MM.1S (cell line): Measurements from ENCODE around the gene SLC25A1.

Experiments used
- DNase-seq: peaks from one replicate; pipeline ENCODE4 v3.0.0-alpha.2; 2015
- H2AFZ ChIP-seq: fragments of 300-600 bp; sonication (generic); 2 replicates; pipeline ENCODE4 v1.6.0; 2016; ENCODE audit warnings: antibody characterized with exemption, low read length
- H3F3A ChIP-seq: fragments of 300-600 bp; sonication (generic); 2 replicates; pipeline ENCODE4 v1.6.1; 2016; ENCODE audit warnings: mild to moderate bottlenecking, antibody characterized with exemption, low read length, moderate library complexity, mixed read lengths; ENCODE audit not compliant: insufficient read depth
- H3K27ac ChIP-seq: fragments of 300-600 bp; sonication (generic); 2 replicates; pipeline ENCODE4 v1.5.1; 2016; ENCODE audit warnings: mild to moderate bottlenecking, low read length
- H3K27me3 ChIP-seq: fragments of 300-600 bp; sonication (generic); replicated peaks from 2 replicates; pipeline ENCODE4 v1.6.0; 2016; ENCODE audit warnings: low read length; ENCODE audit not compliant: insufficient read depth
- H3K36me3 ChIP-seq: fragments of 300-600 bp; sonication (generic); replicated peaks from 2 replicates; pipeline ENCODE4 v1.6.1; 2016; ENCODE audit warnings: mild to moderate bottlenecking, low read length, mixed read lengths; ENCODE audit not compliant: insufficient read depth
- H3K4me1 ChIP-seq: fragments of 300-600 bp; sonication (generic); 2 replicates; pipeline ENCODE4 v1.6.1; 2016; ENCODE audit warnings: low read length, mixed read lengths
- H3K4me2 ChIP-seq: fragments of 300-600 bp; sonication (generic); 2 replicates; pipeline ENCODE4 v1.6.0; 2016; ENCODE audit warnings: low read depth, low read length
- H3K4me3 ChIP-seq: fragments of 300-600 bp; sonication (generic); 2 replicates; pipeline ENCODE4 v1.5.1; 2016; ENCODE audit warnings: low read length, mixed read lengths
- H3K79me2 ChIP-seq: fragments of 300-600 bp; sonication (generic); 2 replicates; pipeline ENCODE4 v1.6.1; 2016; ENCODE audit warnings: mixed run types, low read length, mixed read lengths
- H3K9ac ChIP-seq: fragments of 300-600 bp; sonication (generic); 2 replicates; pipeline ENCODE4 v1.6.1; 2016; ENCODE audit warnings: low read length, mixed read lengths
- H3K9me2 ChIP-seq: fragments of 300-600 bp; sonication (generic); replicated peaks from 2 replicates; pipeline ENCODE4 v1.6.1; 2016; ENCODE audit warnings: mild to moderate bottlenecking, low read length, mixed read lengths; ENCODE audit not compliant: insufficient read depth
- H3K9me3 ChIP-seq: fragments of 300-600 bp; sonication (generic); replicated peaks from 2 replicates; pipeline ENCODE4 v1.6.1; 2016; ENCODE audit warnings: mild to moderate bottlenecking, low read length, mixed read lengths; ENCODE audit not compliant: insufficient read depth
- H4K20me1 ChIP-seq: fragments of 300-600 bp; sonication (generic); 2 replicates; pipeline ENCODE4 v1.6.1; 2016; ENCODE audit warnings: mild to moderate bottlenecking, low read length, moderate library complexity, mixed read lengths; ENCODE audit not compliant: insufficient read depth
- CTCF ChIP-seq: fragments of 300-600 bp; sonication (generic); IDR thresholded peaks from 2 replicates; pipeline ENCODE4 v1.5.1; 2016; ENCODE audit warnings: antibody characterized with exemption, low read length, mixed read lengths
- EZH2 ChIP-seq: fragments of 300-600 bp; sonication (generic); optimal IDR thresholded peaks from 2 replicates; pipeline ENCODE3; 2017; ENCODE audit warnings: low read depth, mild to moderate bottlenecking, antibody characterized with exemption, low read length, mixed read lengths
- EZH2phosphoT487 ChIP-seq: fragments of 300-600 bp; sonication (generic); IDR thresholded peaks from 2 replicates; pipeline ENCODE4 v1.6.1; 2018; ENCODE audit warnings: antibody characterized with exemption, low read length

Gene SLC25A1

DNA sequence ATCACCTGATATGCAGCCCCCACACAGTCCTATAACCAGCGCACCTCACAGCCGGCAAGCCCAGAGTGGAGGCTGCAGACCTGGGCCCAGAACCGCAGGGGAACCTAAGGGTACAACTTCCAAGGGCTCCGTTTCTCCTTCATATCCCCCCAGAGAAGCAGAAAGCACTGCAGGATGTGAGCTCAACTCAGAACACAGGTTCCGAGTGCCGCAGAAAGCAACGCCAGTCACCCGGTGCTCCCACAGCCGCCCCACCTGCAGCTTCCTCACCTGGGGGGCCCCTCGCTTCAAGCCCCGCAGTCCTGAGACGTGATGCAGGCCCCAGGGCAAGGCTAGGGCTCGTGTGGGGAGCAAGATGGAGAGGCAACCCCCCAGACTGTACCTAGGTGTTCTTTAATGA is 45.0 kb downstream of the SLC25A1 start:
- no peaks in the 10 kb centered on the region for H3F3A ChIP-seq
- no peaks in the 10 kb centered on the region for H3K9me2 ChIP-seq
- H3K4me1 ChIP-seq: no peaks in the 10 kb centered on the region
- no peak overlapping the region for H3K4me2 ChIP-seq
- no peak overlapping the region for H3K4me3 ChIP-seq
- H3K27ac ChIP-seq: no peak overlapping the region
- no peaks in the 10 kb centered on the region for H3K27me3 ChIP-seq
- H3K9me3 ChIP-seq: no peaks in the 10 kb centered on the region
- TF ChIP-seq EZH2phosphoT487 (no peak), EZH2 (no peak), CTCF (no peak)
- no peak overlapping the region for H2AFZ ChIP-seq
- no peaks in the 10 kb centered on the region for H4K20me1 ChIP-seq
- H3K79me2 ChIP-seq: no peaks in the 10 kb centered on the region
- no peak overlapping the region for H3K9ac ChIP-seq
- DNase-seq: no peak
- H3K36me3 ChIP-seq: no peaks in the 10 kb centered on the region

DNA sequence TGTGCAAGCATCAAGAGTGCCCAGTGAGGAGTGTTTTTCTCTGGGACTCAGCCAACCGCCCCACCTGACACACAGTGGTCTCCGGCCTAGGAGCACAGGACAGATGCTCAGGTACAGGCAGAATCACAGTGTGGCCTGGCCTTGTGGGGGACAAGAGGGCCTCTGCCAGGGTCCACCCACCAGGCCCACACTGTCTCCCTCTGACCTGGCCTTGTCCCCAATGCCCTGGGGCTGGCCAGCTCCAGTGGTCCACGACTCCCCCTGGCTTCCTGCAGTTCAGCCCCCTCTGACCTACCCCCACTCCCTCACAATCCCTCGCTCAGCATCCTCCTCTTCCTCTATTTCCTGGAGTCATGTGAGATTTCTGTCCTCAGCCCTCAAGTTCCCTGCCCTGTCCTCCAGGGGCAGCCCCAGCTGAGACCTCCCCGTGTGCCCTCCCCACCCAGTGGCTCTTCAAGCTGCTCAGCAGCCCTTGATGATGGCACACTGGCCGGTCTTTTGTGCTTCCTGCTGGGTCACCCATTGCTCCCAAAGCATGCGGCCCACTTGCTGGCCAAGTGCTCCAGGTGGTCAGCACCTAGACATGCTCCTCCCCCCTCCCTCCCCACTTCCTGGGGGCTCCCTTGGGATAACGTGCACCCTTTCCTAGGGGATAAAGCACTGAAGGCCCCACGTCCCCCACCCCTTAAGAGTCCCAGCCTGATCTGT is 45.7 kb downstream of the SLC25A1 start:
- TF ChIP-seq CTCF (no peak), EZH2 (no peak), EZH2phosphoT487 (no peak)
- H2AFZ ChIP-seq: no peak overlapping the region
- no peak overlapping the region for H3K4me2 ChIP-seq
- H3K9me2 ChIP-seq: no peaks in the 10 kb centered on the region
- no peak overlapping the region for H3K4me3 ChIP-seq
- no peak overlapping the region for H3K27ac ChIP-seq
- H3K4me1 ChIP-seq: no peaks in the 10 kb centered on the region
- H3K36me3 ChIP-seq: no peaks in the 10 kb centered on the region
- H3K79me2 ChIP-seq: no peaks in the 10 kb centered on the region
- no peaks in the 10 kb centered on the region for H3K27me3 ChIP-seq
- no peak for DNase-seq
- H3K9me3 ChIP-seq: no peaks in the 10 kb centered on the region
- no peaks in the 10 kb centered on the region for H4K20me1 ChIP-seq
- no peak overlapping the region for H3K9ac ChIP-seq
- H3F3A ChIP-seq: no peaks in the 10 kb centered on the region

DNA sequence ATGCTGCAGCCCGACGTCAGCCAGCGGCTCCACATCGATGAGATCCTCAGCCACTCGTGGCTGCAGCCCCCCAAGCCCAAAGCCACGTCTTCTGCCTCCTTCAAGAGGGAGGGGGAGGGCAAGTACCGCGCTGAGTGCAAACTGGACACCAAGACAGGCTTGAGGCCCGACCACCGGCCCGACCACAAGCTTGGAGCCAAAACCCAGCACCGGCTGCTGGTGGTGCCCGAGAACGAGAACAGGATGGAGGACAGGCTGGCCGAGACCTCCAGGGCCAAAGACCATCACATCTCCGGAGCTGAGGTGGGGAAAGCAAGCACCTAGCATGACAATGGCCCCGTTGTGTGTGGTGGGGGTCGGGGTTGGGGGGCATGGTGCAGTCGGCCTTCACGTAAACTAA is 46.4 kb downstream of the SLC25A1 start:
- no peaks in the 10 kb centered on the region for H3K9me2 ChIP-seq
- no peaks in the 10 kb centered on the region for H3K27me3 ChIP-seq
- H2AFZ ChIP-seq: no peak overlapping the region
- H4K20me1 ChIP-seq: no peaks in the 10 kb centered on the region
- H3K36me3 ChIP-seq: no peaks in the 10 kb centered on the region
- no peak overlapping the region for H3K4me2 ChIP-seq
- H3K4me3 ChIP-seq: no peak overlapping the region
- no peaks in the 10 kb centered on the region for H3F3A ChIP-seq
- DNase-seq: no peak
- H3K9me3 ChIP-seq: no peaks in the 10 kb centered on the region
- no peaks in the 10 kb centered on the region for H3K4me1 ChIP-seq
- TF ChIP-seq EZH2phosphoT487 (no peak), CTCF (no peak), EZH2 (no peak)
- no peaks in the 10 kb centered on the region for H3K79me2 ChIP-seq
- H3K9ac ChIP-seq: no peak overlapping the region
- H3K27ac ChIP-seq: no peak overlapping the region
